Body of pancreas (tissue), 4 donors: ENCODE data around the gene VPREB1. TPM values are rescaled to one million over a fixed set of nuclear protein-coding genes. Genes with fewer than 3 reads are reported as not detected.

Source experiments
- ATAC-seq: fragments of 150-250 bp; one replicate; pipeline ENCODE4 v1.9.1; 2016
- DNase-seq, 4 donors: peaks; one replicate each; pipeline ENCODE4 v3.0.0-alpha.2; 2019
- H3K27ac ChIP-seq, 4 donors: fragments of 200-600 bp; sonication (generic); 1 replicate in 3 of 4; 2 replicates in 1 of 4; pipeline versions ENCODE4 v1.5.1 to v1.6.1; 2016 to 2019; ENCODE audit warnings: mild to moderate bottlenecking in 1 of 4, mixed read lengths in 1 of 4, moderate library complexity in 1 of 4
- H3K27me3 ChIP-seq, 2 donors: fragments of 200-600 bp; sonication (generic); one replicate each; pipeline ENCODE4 v1.6.0; 2016; ENCODE audit warnings: mild to moderate bottlenecking in 1 of 2
- H3K36me3 ChIP-seq, 2 donors: fragments of 200-600 bp; sonication (generic); replicated peaks in 1 of 2; 2 replicates each; pipeline ENCODE4 v1.5.1; 2016; ENCODE audit warnings: low read depth in 2 of 2; ENCODE audit not compliant: insufficient read depth in 1 of 2
- H3K4me1 ChIP-seq: fragments of 200-600 bp; sonication (generic); one replicate; pipeline ENCODE4 v1.6.0; 2016
- H3K4me3 ChIP-seq, 2 donors: fragments of 200-600 bp; sonication (generic); 1 replicate in 1 of 2; 2 replicates in 1 of 2; pipeline ENCODE4 v1.5.1; 2016 to 2019
- H3K9me3 ChIP-seq, 3 donors: fragments of 200-600 bp; sonication (generic); 1 replicate in 2 of 3; 2 replicates in 1 of 3; pipeline ENCODE4 v1.5.1; 2016
- CTCF ChIP-seq, 7 experiments: fragments of 450-650 bp in 4 of 7; fragments of 200-600 bp in 3 of 7; sonication (generic) in 3 of 7; IDR thresholded peaks; one replicate each; pipeline ENCODE4 v1.5.1; 2016 to 2019; ENCODE audit warnings: antibody characterized with exemption in 7 of 7
- POLR2A ChIP-seq, 3 donors: fragments of 450-650 bp; IDR thresholded peaks; one replicate each; pipeline ENCODE4 v1.6.1; 2016; ENCODE audit warnings: antibody characterized with exemption in 3 of 3, mild to moderate bottlenecking in 2 of 3
- WGBS, 2 donors: methylation state at CpG; one replicate each; pipeline ENCODE4 v1.1.5; 2017; 5-methylcytosine and 5-hydroxymethylcytosine counted together
- intact Hi-C: fragments of 100-400 bp; cut with DNase I; formaldehyde crosslinking; loops from one replicate; pipeline ENCODE4 v1.15.1; 2023
- total RNA-seq, 2 donors: library from RNA; depleted of rRNA; stranded (reverse); fragments of >200 nt; gene quantifications; one replicate each; pipeline ENCODE4 v1.1.0, GENCODE V29; 2016

The VPREB1 gene
- total RNA-seq, 2 donors from 2014 or later = not detected

- Histone ChIP-seq H3K36me3 (no peaks in the 10 kb centered on the region), H3K27me3 (no peaks in the 10 kb centered on the region), H3K9me3 (no peaks in the 10 kb centered on the region), H3K4me1 (no peaks in the 10 kb centered on the region), H3K27ac (no peak overlapping the region), H3K4me3 (no peak overlapping the region)
- no peak for TF ChIP-seq POLR2A (IDR thresholded peaks at IDR 0.05)
- TF ChIP-seq CTCF (IDR thresholded peaks at IDR 0.05) = no peak
- ATAC-seq (no peak), DNase-seq (no peak)
- intact Hi-C loops = no loop called here
- 51 to 55% methylated on average over 5 of the region's 5 CpGs for WGBS, 2 donors
Measured at GRCh38 chr22:22196833-22197477, 47.6 kb upstream of the VPREB1 start.

GRCh38 chr22:22197993-22198402, 46.6 kb upstream of the VPREB1 start:
- Histone ChIP-seq H3K36me3 (no peaks in the 10 kb centered on the region), H3K27ac (no peak overlapping the region), H3K27me3 (no peaks in the 10 kb centered on the region), H3K4me1 (no peaks in the 10 kb centered on the region), H3K9me3 (no peaks in the 10 kb centered on the region), H3K4me3 (no peak overlapping the region)
- intact Hi-C loops = no loop called here
- no peak for ATAC-seq
- no peak for DNase-seq
- TF ChIP-seq POLR2A (IDR thresholded peaks at IDR 0.05) = no peak
- no peak for TF ChIP-seq CTCF (IDR thresholded peaks at IDR 0.05)
- 71 to 83% methylated on average over 3 to 4 of the region's 4 CpGs for WGBS, 2 donors

- no peak overlapping the region for H3K4me3 ChIP-seq
- no peaks in the 10 kb centered on the region for H3K4me1 ChIP-seq
- WGBS, 2 donors = 38 to 52% methylated on average over 4 of the region's 4 CpGs
- TF ChIP-seq CTCF (IDR thresholded peaks at IDR 0.05) = no peak
- no peak for TF ChIP-seq POLR2A (IDR thresholded peaks at IDR 0.05)
- no peak for DNase-seq
- no peaks in the 10 kb centered on the region for H3K9me3 ChIP-seq
- no peak for ATAC-seq
- intact Hi-C loops = no loop called here
- H3K27ac ChIP-seq = no peak overlapping the region
- no peaks in the 10 kb centered on the region for H3K36me3 ChIP-seq
- no peaks in the 10 kb centered on the region for H3K27me3 ChIP-seq
Measured at GRCh38 chr22:22198751-22199150, 45.8 kb upstream of the VPREB1 start.

- Histone ChIP-seq H3K36me3 (no peaks in the 10 kb centered on the region), H3K9me3 (no peaks in the 10 kb centered on the region), H3K27me3 (no peaks in the 10 kb centered on the region), H3K27ac (no peak overlapping the region), H3K4me3 (no peak overlapping the region), H3K4me1 (no peaks in the 10 kb centered on the region)
- intact Hi-C loops = no loop called here
- TF ChIP-seq POLR2A (IDR thresholded peaks at IDR 0.05) (no peak), CTCF (IDR thresholded peaks at IDR 0.05) (no peak)
- ATAC-seq = no peak
- WGBS, 2 donors = 68 to 91% methylated on average over 2 of the region's 2 CpGs
- DNase-seq = no peak
Measured at GRCh38 chr22:22199634-22200033, 45.0 kb upstream of the VPREB1 start.

GRCh38 chr22:22200569-22201184, 43.9 kb upstream of the VPREB1 start:
- Histone ChIP-seq H3K4me3 (no peak overlapping the region), H3K27ac (no peak overlapping the region), H3K4me1 (no peaks in the 10 kb centered on the region), H3K27me3 (no peaks in the 10 kb centered on the region), H3K36me3 (no peaks in the 10 kb centered on the region), H3K9me3 (no peaks in the 10 kb centered on the region)
- no peak for ATAC-seq
- 37 to 75% methylated on average over 2 to 4 of the region's 4 CpGs for WGBS, 2 donors
- DNase-seq = no peak
- intact Hi-C loops = no loop called here
- no peak for TF ChIP-seq CTCF (IDR thresholded peaks at IDR 0.05)
- no peak for TF ChIP-seq POLR2A (IDR thresholded peaks at IDR 0.05)
